Measurements from ENCODE around the gene DPP3.

DNA sequence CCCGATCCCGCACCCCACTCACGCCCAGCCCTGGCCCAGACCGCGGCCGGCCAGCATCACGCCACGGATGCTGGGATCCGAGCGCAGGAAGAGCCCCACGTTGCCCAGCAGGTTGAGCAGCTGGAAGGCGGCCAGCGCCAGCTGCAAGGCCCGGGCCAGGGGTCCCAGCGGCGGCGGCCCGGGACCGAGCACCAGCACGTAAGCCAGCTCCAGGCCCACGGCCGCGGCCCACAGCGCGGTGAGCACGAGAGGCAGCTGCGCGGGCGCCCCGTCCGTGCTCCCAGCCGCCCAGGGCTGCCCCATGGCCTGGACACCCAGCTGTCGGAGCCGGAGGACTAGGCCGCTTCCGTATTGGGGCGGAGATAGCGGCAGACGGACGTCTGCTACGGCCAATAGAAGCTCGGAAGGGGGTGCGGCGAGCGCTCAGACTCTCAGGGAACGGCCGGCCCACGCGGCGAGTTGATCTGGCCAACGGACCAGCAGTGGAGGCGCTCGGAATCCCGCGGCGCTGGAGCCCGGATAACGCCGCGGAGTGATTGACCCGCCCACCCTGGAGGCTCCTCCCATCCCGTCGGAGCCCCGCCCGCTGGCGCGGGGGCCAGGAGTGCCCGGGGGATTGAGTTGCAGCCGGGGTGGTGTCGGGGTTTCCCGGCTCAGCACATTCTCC is 65.6 kb downstream of the DPP3 start, which contains the start of gene ZDHHC24:
- TF ChIP-seq EP300 (IDR thresholded peaks at IDR 0.05): no peak
- TF ChIP-seq, protein P1, sequence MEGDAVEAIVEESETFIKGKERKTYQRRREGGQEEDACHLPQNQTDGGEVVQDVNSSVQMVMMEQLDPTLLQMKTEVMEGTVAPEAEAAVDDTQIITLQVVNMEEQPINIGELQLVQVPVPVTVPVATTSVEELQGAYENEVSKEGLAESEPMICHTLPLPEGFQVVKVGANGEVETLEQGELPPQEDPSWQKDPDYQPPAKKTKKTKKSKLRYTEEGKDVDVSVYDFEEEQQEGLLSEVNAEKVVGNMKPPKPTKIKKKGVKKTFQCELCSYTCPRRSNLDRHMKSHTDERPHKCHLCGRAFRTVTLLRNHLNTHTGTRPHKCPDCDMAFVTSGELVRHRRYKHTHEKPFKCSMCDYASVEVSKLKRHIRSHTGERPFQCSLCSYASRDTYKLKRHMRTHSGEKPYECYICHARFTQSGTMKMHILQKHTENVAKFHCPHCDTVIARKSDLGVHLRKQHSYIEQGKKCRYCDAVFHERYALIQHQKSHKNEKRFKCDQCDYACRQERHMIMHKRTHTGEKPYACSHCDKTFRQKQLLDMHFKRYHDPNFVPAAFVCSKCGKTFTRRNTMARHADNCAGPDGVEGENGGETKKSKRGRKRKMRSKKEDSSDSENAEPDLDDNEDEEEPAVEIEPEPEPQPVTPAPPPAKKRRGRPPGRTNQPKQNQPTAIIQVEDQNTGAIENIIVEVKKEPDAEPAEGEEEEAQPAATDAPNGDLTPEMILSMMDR (IDR thresholded peaks at IDR 0.05): no peak
- TF ChIP-seq POLR2A (IDR thresholded peaks at IDR 0.05): peak in 1 of 2 donors; percentile 36

Data from suprapubic skin (tissue), 3 donors.